ENCODE results near the gene APOBEC3F.
"Not testable (repeated sequence)": the region's sequence is repeated elsewhere in the genome, so short reads cannot be mapped to it uniquely, and the experiment has no call there.

Gene APOBEC3F

GRCh38 chr22:39040538-39041296, at the start of gene APOBEC3F:
APOBEC3F (plus strand) TSS chr22:39040864; CDS start chr22:39040961, 97 bp downstream.
- DNase-seq: peak; percentile 82

- DNase-seq: peak; percentile 75
Measured at GRCh38 chr22:38992871-38993371, 47.7 kb upstream of the APOBEC3F start.

- no peak for DNase-seq
Measured at GRCh38 chr22:38996105-38996504, 44.6 kb upstream of the APOBEC3F start.

- DNase-seq: no peak
Measured at GRCh38 chr22:38997518-38997917, 43.1 kb upstream of the APOBEC3F start.

GRCh38 chr22:39003165-39003638, 37.5 kb upstream of the APOBEC3F start:
- peak; percentile 89 for DNase-seq

- DNase-seq: no peak
Measured at GRCh38 chr22:39007177-39007576, 33.5 kb upstream of the APOBEC3F start.

GRCh38 chr22:39008271-39008850, 32.3 kb upstream of the APOBEC3F start:
- DNase-seq: not testable (repeated sequence)

GRCh38 chr22:39010946-39011345, 29.7 kb upstream of the APOBEC3F start:
- no peak for DNase-seq

- DNase-seq: no peak
Measured at GRCh38 chr22:39012533-39013511, 27.8 kb upstream of the APOBEC3F start.

- DNase-seq: not testable (repeated sequence)
Measured at GRCh38 chr22:39013561-39013941, 27.1 kb upstream of the APOBEC3F start.

- DNase-seq: peak; percentile 93
Measured at GRCh38 chr22:39013942-39014722, 26.5 kb upstream of the APOBEC3F start, which contains the start of gene APOBEC3C. APOBEC3C (plus strand) TSS chr22:39014257; CDS start chr22:39014363, 106 bp downstream.

- not testable (repeated sequence) for DNase-seq
Measured at GRCh38 chr22:39014723-39015121, 25.9 kb upstream of the APOBEC3F start.

GRCh38 chr22:39016592-39016991, 24.1 kb upstream of the APOBEC3F start:
- no peak for DNase-seq

GRCh38 chr22:39017596-39018365, 22.9 kb upstream of the APOBEC3F start:
- DNase-seq: no peak

GRCh38 chr22:39020021-39020651, 20.5 kb upstream of the APOBEC3F start:
- not testable (repeated sequence) for DNase-seq

GRCh38 chr22:39021552-39022250, 19.0 kb upstream of the APOBEC3F start:
- no peak for DNase-seq

- no peak for DNase-seq
Measured at GRCh38 chr22:39024519-39025308, 15.9 kb upstream of the APOBEC3F start.

GRCh38 chr22:39026509-39027150, 14.0 kb upstream of the APOBEC3F start:
- DNase-seq: no peak

- no peak for DNase-seq
Measured at GRCh38 chr22:39027717-39028116, 12.9 kb upstream of the APOBEC3F start.
